GM13977 (cell line): ENCODE measurements around the gene CASZ1.

Experiments used
- DNase-seq: peaks from one replicate; pipeline ENCODE4 v3.0.0; 2012; ENCODE audit warnings: low spot score
- CTCF ChIP-seq: IDR thresholded peaks from 2 replicates; pipeline ENCODE4 v1.5.1; 2012; ENCODE audit warnings: mild to moderate bottlenecking, control low read depth; ENCODE audit not compliant: insufficient read depth; ENCODE audit errors: extremely low read depth, missing control alignments
- in situ Hi-C: fragments of 300-500 bp; cut with MboI; formaldehyde crosslinking; loops from one replicate; pipeline ENCODE4 v1.12.0; 2022; ENCODE audit warnings: low sequenced_read_pairs, low pct_unique_long_range_greater_than_20kb, mixed read lengths, inconsistent platforms; ENCODE audit not compliant: unreplicated experiment

CASZ1 gene

GRCh38 chr1:10673109-10673711 lies 123.2 kb downstream of the CASZ1 start:
- TF ChIP-seq CTCF = no peak
- in situ Hi-C loops = no loop called here
- DNase-seq = no peak

GRCh38 chr1:10672343-10673050 lies 123.9 kb downstream of the CASZ1 start:
- in situ Hi-C loops = no loop called here
- DNase-seq = no peak
- TF ChIP-seq CTCF = no peak

- no peak for TF ChIP-seq CTCF
- DNase-seq = no peak
- in situ Hi-C loops = no loop called here
These were observed 124.7 kb downstream of the CASZ1 start for GRCh38 chr1:10671622-10672342.

- in situ Hi-C loops = no loop called here
- DNase-seq = no peak
- TF ChIP-seq CTCF = no peak
These were observed 125.4 kb downstream of the CASZ1 start for GRCh38 chr1:10671090-10671489.

- DNase-seq = no peak
- no peak for TF ChIP-seq CTCF
- in situ Hi-C loops = no loop called here
These were observed 126.3 kb downstream of the CASZ1 start for GRCh38 chr1:10670190-10670589.

- TF ChIP-seq CTCF = no peak
- DNase-seq = no peak
- in situ Hi-C loops = no loop called here
These were observed 126.9 kb downstream of the CASZ1 start for GRCh38 chr1:10669570-10669969.
